Inflammatory macrophage (primary cell): ENCODE results near the gene PIGO.

Experiments
- DNase-seq, 2 donors: peaks; one replicate each; pipeline ENCODE4 v3.0.0-alpha.2; 2020 to 2022

Gene PIGO

GRCh38 chr9:35070823-35071813, 25.3 kb downstream of the PIGO start:
- DNase-seq: no peak

GRCh38 chr9:35069020-35069419, 27.4 kb downstream of the PIGO start:
- DNase-seq: no peak

DNA sequence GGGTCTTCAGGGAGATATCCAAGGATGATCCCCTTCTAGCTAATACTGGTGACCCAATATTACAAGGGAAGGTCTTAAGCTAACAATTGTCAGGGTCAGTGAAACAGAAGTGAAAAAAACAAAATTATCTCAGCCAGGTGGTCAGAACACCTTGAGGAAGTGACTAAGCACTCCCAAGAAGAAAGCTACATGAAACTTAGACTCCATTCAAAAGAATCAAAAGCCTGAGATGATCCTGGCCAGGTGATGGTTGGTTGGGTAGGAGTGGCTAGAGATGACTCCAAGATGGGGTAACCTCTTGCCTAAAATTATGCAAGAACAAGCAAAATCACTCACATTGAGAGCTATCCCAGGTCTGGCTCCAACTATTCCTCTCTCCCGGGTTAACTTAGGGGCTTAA, 29.3 kb downstream of the PIGO start:
- DNase-seq: no peak

DNA sequence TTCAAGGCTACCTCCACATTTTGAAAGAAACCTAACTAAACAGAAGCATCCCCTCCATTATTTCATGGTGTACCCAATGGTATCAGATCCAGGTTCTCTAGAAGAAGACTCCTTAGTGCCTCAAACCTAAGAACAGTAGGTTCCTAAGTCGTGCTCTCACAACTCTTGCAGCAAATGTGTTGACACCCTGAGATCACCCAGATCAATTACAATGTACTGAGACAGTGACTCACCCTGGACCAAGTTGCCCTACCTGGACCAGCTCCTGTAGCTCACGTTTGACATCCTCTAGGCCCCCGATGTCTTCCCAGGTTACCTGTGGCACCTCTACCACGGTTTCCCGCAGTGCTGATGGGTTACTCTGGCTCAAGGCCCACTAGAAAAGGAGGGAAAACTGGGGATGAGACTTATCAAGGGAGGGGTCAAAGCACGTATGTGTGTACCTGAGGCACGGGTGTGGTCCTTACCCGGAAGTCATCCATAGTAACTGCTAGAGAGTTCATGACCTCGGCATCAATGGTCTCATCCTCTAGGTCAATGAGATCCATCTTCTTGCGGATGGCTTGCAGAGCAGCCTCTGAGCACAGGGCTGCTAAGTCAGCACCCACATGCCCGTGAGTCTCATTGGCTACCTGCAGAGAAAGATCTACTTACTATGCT, 35.7 kb downstream of the PIGO start:
- no peak for DNase-seq

DNA sequence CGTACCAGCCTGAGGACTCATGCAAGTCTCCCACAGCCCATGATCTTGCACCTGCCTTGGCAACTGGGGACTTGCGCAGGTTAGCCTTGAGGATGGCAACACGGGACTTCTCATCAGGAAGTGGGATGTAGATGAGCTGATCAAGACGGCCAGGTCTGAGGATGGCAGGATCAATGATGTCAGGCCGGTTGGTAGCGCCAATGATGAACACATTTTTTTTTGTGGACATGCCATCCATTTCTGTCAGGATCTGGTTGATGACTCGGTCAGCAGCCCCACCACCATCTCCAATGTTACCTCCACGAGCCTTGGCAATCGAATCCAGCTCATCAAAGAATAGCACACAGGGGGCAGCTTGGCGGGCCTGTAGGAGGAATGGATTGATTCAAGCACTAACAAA, 37.0 kb downstream of the PIGO start:
- DNase-seq: no peak

GRCh38 chr9:35057271-35057620, 39.1 kb downstream of the PIGO start:
- no peak for DNase-seq

DNA sequence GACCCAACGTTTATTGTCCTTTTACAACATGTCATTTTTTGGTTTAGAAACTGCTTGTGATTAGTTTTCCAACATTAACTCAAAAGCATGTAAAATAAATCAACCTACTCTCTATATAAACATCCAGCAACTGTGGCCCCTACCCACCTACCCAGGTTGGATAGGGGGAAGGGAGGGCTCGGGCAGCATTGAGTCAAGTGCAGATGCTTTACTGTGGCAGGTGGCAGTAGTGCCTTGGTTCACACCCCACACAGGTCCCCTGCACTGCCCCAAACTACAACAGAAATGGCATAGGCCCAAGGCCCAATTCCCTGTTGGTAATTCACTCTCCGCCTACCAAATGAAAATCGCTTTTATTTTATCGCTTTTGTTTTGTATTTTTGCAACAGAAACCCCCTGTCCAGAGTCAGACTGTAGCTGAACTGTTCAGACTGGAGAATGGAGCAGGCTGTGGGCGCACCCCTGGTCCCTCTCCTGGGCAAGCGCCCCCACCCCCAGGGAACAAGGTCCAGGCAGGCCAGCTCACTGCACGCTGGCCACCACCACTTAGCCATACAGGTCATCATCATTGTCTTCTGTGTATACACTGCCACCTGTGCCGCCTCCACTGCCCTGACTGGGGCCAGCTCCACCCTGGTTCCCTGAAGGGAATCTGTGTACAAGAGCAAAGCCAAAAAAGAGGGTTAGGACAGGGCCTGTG, 39.7 kb downstream of the PIGO start:
- no peak for DNase-seq

- DNase-seq: no peak
Observed at GRCh38 chr9:35054871-35055644, 41.3 kb downstream of the PIGO start.

GRCh38 chr9:35054185-35054835, 42.1 kb downstream of the PIGO start:
- DNase-seq: no peak

- peak; percentile 52 to 55 for DNase-seq
Observed at GRCh38 chr9:35051069-35051967, 45.1 kb downstream of the PIGO start.

DNA sequence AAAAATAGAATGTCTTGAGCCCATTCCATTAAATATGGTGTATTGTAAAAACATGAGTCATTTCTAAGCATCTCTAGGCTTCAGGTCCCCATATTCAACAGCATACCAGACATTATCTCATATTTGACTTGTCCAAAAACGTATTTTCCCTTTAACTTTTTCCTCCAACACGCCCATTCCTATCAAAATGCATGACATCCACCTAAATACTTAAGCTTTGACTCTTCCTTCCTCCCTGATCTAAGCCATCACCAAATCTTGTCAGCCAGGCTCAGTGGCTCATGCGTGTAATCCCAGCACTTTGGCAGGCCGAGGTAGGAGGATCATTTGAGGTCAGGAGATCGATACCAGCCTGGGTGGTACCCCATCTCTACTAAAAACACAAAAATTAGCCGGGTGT, 47.9 kb downstream of the PIGO start:
- DNase-seq: no peak

DNA sequence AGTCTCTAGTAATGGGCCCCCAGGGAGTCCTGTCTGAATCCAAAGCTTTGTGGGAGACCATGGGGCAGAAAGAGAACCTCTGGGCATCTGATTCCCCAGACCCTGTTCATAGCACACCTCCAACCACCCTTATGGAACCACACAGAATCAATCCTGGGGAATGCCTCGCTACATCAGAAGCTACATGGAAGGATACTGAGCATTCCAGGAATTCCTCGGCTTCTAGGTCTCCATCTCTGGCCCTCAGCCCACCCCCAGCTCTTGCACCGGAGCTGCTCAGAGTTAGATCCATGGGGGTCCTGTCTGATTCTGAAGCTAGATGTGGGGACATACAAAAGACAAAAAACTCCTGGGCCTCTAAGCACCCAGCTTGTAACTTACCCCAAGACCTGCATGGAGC, 52.3 kb downstream of the PIGO start:
- no peak for DNase-seq

- no peak for DNase-seq
Observed at GRCh38 chr9:35042891-35043545, 53.4 kb downstream of the PIGO start.

GRCh38 chr9:35042081-35042604, 54.2 kb downstream of the PIGO start:
- peak in 1 of 2 donors; percentile 18 for DNase-seq
